ENCODE data around the gene CTAGE6.
"Not testable (repeated sequence)": the region's sequence is repeated elsewhere in the genome, so short reads cannot be mapped to it uniquely, and the experiment has no call there.

DNA sequence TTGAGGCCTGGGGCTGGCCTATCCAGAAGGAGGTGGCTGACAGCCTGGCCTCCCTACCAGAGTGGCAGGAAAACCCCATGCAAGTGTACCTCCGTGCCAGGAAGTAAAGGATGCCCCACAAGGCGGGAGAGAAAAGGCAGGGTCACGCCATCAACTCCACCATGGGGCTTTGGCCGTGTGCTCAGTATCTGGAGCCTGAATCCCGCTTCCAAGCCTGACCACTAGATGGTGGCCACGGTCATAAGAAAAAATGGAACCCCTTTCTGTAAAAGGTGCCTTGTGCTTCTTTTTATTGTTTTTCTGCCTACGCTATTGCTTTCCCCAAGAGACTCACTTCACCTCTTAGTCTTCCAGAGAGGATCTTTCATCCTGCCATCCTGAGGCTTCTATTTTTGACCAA, 29.9 kb downstream of the CTAGE6 start:
- TF ChIP-seq, protein P1, sequence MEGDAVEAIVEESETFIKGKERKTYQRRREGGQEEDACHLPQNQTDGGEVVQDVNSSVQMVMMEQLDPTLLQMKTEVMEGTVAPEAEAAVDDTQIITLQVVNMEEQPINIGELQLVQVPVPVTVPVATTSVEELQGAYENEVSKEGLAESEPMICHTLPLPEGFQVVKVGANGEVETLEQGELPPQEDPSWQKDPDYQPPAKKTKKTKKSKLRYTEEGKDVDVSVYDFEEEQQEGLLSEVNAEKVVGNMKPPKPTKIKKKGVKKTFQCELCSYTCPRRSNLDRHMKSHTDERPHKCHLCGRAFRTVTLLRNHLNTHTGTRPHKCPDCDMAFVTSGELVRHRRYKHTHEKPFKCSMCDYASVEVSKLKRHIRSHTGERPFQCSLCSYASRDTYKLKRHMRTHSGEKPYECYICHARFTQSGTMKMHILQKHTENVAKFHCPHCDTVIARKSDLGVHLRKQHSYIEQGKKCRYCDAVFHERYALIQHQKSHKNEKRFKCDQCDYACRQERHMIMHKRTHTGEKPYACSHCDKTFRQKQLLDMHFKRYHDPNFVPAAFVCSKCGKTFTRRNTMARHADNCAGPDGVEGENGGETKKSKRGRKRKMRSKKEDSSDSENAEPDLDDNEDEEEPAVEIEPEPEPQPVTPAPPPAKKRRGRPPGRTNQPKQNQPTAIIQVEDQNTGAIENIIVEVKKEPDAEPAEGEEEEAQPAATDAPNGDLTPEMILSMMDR (conservative IDR thresholded peaks at IDR 0.05; ENCODE audit: low read depth in 2 of 2), result not testable (repeated sequence)
- TF ChIP-seq POLR2AphosphoS5 (IDR thresholded peaks at IDR 0.05; ENCODE audit: low read depth); CREB1 (CRISPR knock-in tag; IDR thresholded peaks at IDR 0.05; ENCODE audit: low read depth); EZH2 (IDR thresholded peaks at IDR 0.05; ENCODE audit: low read depth, unreplicated experiment); EZH2phosphoT487 (IDR thresholded peaks at IDR 0.05; ENCODE audit: unreplicated experiment); JUNB (IDR thresholded peaks at IDR 0.05; ENCODE audit: unreplicated experiment): not testable (repeated sequence)
- TF ChIP-seq, protein P2, sequence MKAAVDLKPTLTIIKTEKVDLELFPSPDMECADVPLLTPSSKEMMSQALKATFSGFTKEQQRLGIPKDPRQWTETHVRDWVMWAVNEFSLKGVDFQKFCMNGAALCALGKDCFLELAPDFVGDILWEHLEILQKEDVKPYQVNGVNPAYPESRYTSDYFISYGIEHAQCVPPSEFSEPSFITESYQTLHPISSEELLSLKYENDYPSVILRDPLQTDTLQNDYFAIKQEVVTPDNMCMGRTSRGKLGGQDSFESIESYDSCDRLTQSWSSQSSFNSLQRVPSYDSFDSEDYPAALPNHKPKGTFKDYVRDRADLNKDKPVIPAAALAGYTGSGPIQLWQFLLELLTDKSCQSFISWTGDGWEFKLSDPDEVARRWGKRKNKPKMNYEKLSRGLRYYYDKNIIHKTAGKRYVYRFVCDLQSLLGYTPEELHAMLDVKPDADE (IDR thresholded peaks at IDR 0.05), result not testable (repeated sequence)
